Right lobe of liver (tissue), 6 donors: ENCODE measurements around the gene GDPGP1. TPM values are rescaled to one million over a fixed set of nuclear protein-coding genes. Genes with fewer than 3 reads are reported as not detected.

Experiments
- ATAC-seq, 4 donors: fragments of 200-7000 bp; cut with Tn5 transposase; one replicate each; pipeline ENCODE4 v1.9.1; 2020; ENCODE audit warnings: mild to moderate bottlenecking in 4 of 4, moderate library complexity in 4 of 4
- DNase-seq, 3 donors: peaks; one replicate each; pipeline ENCODE4 v3.0.0-alpha.2; 2020
- H3K27ac ChIP-seq, 3 donors: fragments of 200-600 bp; one replicate each; pipeline ENCODE4 v1.8.0; 2022
- H3K27me3 ChIP-seq, 2 donors: fragments of 200-600 bp; one replicate each; pipeline ENCODE4 v1.8.0; 2022
- H3K36me3 ChIP-seq, 4 donors: fragments of 200-600 bp; sonication (generic) in 1 of 4; one replicate each; pipeline versions ENCODE4 v1.5.1 to v1.8.0; 2017 to 2022; ENCODE audit warnings: control low read depth in 1 of 4
- H3K4me1 ChIP-seq, 4 donors: fragments of 200-600 bp; sonication (generic) in 1 of 4; one replicate each; pipeline versions ENCODE4 v1.5.1 to v1.8.0; 2017 to 2022; ENCODE audit warnings: control low read depth in 1 of 4
- H3K4me3 ChIP-seq, 3 donors: fragments of 200-600 bp; one replicate each; pipeline ENCODE4 v1.8.0; 2022
- H3K9me3 ChIP-seq, 4 donors: fragments of 200-600 bp; sonication (generic) in 1 of 4; one replicate each; pipeline versions ENCODE4 v1.5.1 to v1.8.0; 2017 to 2022; ENCODE audit warnings: control low read depth in 1 of 4
- POLR2A ChIP-seq: fragments of 450-650 bp; IDR thresholded peaks from one replicate; pipeline ENCODE4 v1.6.1; 2017; ENCODE audit warnings: antibody characterized with exemption, mild to moderate bottlenecking
- WGBS: methylation state at CpG from one replicate; pipeline ENCODE4 v1.1.6; 2018; ENCODE audit warnings: low coverage, low lambda C conversion rate; ENCODE audit not compliant: insufficient coverage; ENCODE audit errors: missing lambda C conversion rate; 5-methylcytosine and 5-hydroxymethylcytosine counted together
- intact Hi-C, 2 donors: fragments of 100-400 bp; cut with DNase I; formaldehyde crosslinking; loops; one replicate each; pipeline versions ENCODE4 v1.11.2 to v1.14.1; 2022
- total RNA-seq, 6 experiments: library from RNA; depleted of rRNA in 2 of 6; stranded (reverse); fragments of >200 nt in 2 of 6; fragmentation: NEBNext Ultra II Directional in 3 of 6; extraction: Animal tissue kit (Norgen Biotek cat#: 25700) in 3 of 6; gene quantifications; one replicate each; pipeline versions ENCODE4 v1.1.0 to v1.2.4, GENCODE V29; 2016 to 2023
- TF ChIP-seq, protein P1 (sequence below), 4 donors: fragments of 200-600 bp in 3 of 4; fragments of 450-650 bp in 1 of 4; IDR thresholded peaks; one replicate each; pipeline versions ENCODE4 v1.5.1 to v1.8.0; 2016 to 2022; ENCODE audit warnings: antibody characterized with exemption in 4 of 4, mild to moderate bottlenecking in 2 of 4
- donor health status: DM: no; HTN: yes; CAD: no.
- donor health status: DM: no; HTN: no; CAD: no.
- donor health status: DM: no; HTN: no; CAD: no.
- donor health status: DM: no; HTN: yes; CAD: no.
- donor health status: DM: no; HTN: yes; CAD: no.

GDPGP1 gene
- total RNA-seq, 6 experiments from 2014 or later: 3.6 to 13.6 (median 7.3) TPM

DNA sequence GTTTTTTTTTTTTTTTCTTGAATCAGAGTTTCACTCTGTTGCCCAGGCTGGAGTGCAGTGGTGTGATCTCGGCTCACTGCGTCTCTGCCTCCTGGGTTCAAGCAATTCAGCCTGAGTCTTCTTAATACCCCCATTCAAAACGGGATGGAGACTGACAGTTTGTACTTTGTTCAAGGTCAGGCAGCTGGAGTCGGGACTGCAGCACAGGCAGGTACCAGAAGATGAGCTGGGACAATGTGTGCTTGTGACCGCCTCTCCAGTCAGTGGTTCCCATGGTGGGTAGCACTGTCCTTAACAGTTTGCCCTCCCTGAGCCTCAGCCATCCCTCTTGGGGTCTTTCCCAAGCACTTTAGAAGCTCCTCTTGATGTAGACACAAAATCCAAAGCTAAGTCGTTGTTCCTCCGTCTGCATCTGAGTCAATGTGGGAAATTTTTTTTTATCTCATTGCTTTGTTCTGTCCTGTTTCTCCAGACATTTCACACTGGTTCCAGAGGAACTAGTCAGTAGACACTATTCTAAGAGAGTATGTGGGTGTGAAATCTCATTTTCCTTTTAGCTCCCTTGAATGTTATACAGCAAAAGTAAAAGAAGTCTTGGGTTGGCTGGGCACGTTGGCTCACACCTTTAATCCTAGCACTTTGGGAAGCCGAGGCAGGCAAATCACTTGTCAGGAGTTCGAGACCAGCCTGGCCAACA, 10.1 kb downstream of the GDPGP1 start:
- Histone ChIP-seq H3K4me3 (no peak overlapping the region), H3K9me3 (no peaks in the 10 kb centered on the region), H3K27ac (no peak overlapping the region), H3K4me1 (no peaks in the 10 kb centered on the region), H3K27me3 (no peaks in the 10 kb centered on the region), H3K36me3 (peaks cover 0 to 9% (median 2%) of the 10 kb centered on the region in 4 donors)
- no peak for ATAC-seq
- intact Hi-C loops: no loop called here
- DNase-seq: no peak
- WGBS: 89% methylated on average over 7 of the region's 10 CpGs
- TF ChIP-seq POLR2A: no peak
- TF ChIP-seq, protein P1, sequence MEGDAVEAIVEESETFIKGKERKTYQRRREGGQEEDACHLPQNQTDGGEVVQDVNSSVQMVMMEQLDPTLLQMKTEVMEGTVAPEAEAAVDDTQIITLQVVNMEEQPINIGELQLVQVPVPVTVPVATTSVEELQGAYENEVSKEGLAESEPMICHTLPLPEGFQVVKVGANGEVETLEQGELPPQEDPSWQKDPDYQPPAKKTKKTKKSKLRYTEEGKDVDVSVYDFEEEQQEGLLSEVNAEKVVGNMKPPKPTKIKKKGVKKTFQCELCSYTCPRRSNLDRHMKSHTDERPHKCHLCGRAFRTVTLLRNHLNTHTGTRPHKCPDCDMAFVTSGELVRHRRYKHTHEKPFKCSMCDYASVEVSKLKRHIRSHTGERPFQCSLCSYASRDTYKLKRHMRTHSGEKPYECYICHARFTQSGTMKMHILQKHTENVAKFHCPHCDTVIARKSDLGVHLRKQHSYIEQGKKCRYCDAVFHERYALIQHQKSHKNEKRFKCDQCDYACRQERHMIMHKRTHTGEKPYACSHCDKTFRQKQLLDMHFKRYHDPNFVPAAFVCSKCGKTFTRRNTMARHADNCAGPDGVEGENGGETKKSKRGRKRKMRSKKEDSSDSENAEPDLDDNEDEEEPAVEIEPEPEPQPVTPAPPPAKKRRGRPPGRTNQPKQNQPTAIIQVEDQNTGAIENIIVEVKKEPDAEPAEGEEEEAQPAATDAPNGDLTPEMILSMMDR (IDR thresholded peaks at IDR 0.05): no peak

GRCh38 chr15:90248789-90249202, 14.8 kb downstream of the GDPGP1 start:
- peaks cover 0 to 4% (median 0%) of the 10 kb centered on the region in 4 donors for H3K4me1 ChIP-seq
- ATAC-seq (no peak), DNase-seq (no peak)
- WGBS: 30% methylated on average over 3 of the region's 6 CpGs
- TF ChIP-seq, protein P1 (IDR thresholded peaks at IDR 0.05): no peak
- TF ChIP-seq POLR2A: no peak
- H3K27me3 ChIP-seq: no peaks in the 10 kb centered on the region
- no peaks in the 10 kb centered on the region for H3K36me3 ChIP-seq
- H3K27ac ChIP-seq: no peak overlapping the region
- peak overlapping the region in 2 of 3 donors; percentile 55 to 58 for H3K4me3 ChIP-seq
- intact Hi-C loops: no loop called here
- H3K9me3 ChIP-seq: no peaks in the 10 kb centered on the region

DNA sequence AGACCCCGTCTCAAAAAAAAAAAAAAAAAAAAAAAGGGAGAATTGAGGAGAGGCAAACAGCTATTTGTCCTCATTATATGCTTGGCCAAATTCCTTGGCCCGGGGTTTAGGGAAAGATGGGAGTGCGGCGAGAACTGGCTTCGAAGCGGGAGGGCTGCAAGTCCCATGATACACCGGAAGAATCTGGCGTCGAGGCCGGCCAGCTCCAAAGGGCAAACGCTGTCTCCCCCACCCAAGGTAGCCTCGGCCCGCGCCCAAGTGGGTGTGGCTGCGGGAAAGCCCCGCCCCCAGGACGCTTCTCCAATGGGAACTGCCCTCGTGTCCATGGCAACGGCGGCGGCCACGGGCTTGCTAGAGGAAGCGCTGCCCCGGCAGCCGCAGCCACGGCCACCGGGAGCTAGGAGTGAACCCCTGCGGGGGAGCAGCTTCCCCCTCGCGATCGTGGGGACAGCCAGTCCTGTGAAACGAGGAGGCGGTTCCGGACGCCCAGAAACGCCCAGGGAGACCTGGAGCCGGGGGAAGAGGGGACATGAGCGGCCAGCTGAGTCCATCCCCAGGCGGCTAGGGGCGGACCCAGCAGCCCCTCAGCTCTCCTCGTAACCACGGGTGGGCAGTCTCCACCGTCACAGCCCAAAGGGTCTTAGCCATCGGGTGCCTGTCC, 15.3 kb downstream of the GDPGP1 start, which contains the start of gene TTLL13:
Gene TTLL13 (plus strand): TSS at position 354 of the 661 bp plus-strand sequence. CDS start 1,075 bp downstream, outside the sequence.
- no peaks in the 10 kb centered on the region for H3K27me3 ChIP-seq
- intact Hi-C loops: no loop called here

DNA sequence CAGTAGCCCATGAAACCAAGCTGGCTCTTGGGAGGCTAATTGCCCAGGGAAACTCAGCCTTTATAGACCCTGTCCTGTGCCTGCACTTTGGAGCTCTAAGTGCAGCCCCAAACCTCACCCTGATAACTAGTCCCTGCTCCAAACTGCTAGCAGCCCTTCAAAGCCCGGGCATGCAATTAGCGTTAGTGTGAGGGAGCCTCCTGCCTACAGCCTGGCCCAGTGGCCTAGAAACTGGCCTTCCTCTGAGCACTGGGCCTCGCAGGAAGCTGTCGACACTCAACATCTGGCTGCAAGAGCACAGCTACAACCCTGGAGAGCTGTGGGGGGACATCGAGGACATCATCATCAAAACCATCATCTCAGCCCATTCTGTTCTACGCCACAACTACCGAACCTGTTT, 23.8 kb downstream of the GDPGP1 start:
- Histone ChIP-seq H3K27ac (no peak overlapping the region), H3K36me3 (no peaks in the 10 kb centered on the region), H3K27me3 (no peaks in the 10 kb centered on the region), H3K9me3 (no peaks in the 10 kb centered on the region), H3K4me1 (no peaks in the 10 kb centered on the region), H3K4me3 (no peak overlapping the region)
- WGBS: 100% methylated on average over 2 of the region's 7 CpGs
- TF ChIP-seq POLR2A: no peak
- TF ChIP-seq, protein P1 (IDR thresholded peaks at IDR 0.05): no peak
- ATAC-seq (no peak), DNase-seq (no peak)
- intact Hi-C loops: no loop called here

More for the DNA sequence above, 15.3 kb downstream of the GDPGP1 start, which contains the start of gene TTLL13:
- Histone ChIP-seq H3K4me1 (peaks cover 0 to 4% (median 0%) of the 10 kb centered on the region in 4 donors), H3K27ac (no peak within 1 kb of the TSS), H3K4me3 (peak within 1 kb of the TSS; percentile 46 to 58 (median 55)), H3K9me3 (no peaks in the 10 kb centered on the region), H3K36me3 (no peaks in the 10 kb centered on the region)
- peak; percentile 98 to 100 (median 99) for ATAC-seq
- WGBS: 8% methylated on average over 12 of the region's 44 CpGs
- peak; percentile 97 to 99 (median 99) for DNase-seq
- TF ChIP-seq POLR2A: peak; percentile 44
- TF ChIP-seq, protein P1 (IDR thresholded peaks at IDR 0.05): no peak
